Naive thymus-derived CD4-positive, alpha-beta T cell (primary cell): ENCODE data around the gene LARGE2. TPM values are rescaled to one million over a fixed set of nuclear protein-coding genes. Genes with fewer than 3 reads are reported as not detected.

Experiments
- ATAC-seq: fragments of 150-1000 bp; cut with Tn5 transposase; 2 replicates; pipeline ENCODE4 v1.10.0; 2021; ENCODE audit warnings: mild to moderate bottlenecking, moderate library complexity
- CTCF ChIA-PET: fragments of 350-600 bp; sonication (Branson Sonifier 250); formaldehyde crosslinking; loops from one replicate; lab custom pipeline; 2021; ENCODE audit warnings: antibody characterized with exemption; lab: Charles Lee
- POLR2A ChIA-PET: fragments of 350-600 bp; sonication (Branson Sonifier 250); formaldehyde crosslinking; loops from one replicate; lab custom pipeline; 2021; ENCODE audit warnings: antibody characterized with exemption, inconsistent platforms; lab: Charles Lee
- DNase-seq, 9 donors: peaks; one replicate each; pipeline versions ENCODE4 v3.0.0 to v3.0.0-alpha.2; 2020 to 2022; ENCODE audit warnings: mixed read lengths in 1 of 9
- H3K27ac ChIP-seq: one replicate; pipeline ENCODE4 v1.7.0; 2013; ENCODE audit warnings: mild to moderate bottlenecking, low read depth, low read length, moderate library complexity
- H3K27me3 ChIP-seq, 2 donors: one replicate each; pipeline ENCODE4 v1.7.0; 2013; ENCODE audit warnings: low read length in 2 of 2, mild to moderate bottlenecking in 2 of 2, moderate library complexity in 2 of 2; ENCODE audit not compliant: control insufficient read depth in 2 of 2, insufficient read depth in 2 of 2
- H3K36me3 ChIP-seq, 3 experiments: 1 replicate in 2 of 3; 2 replicates in 1 of 3; pipeline ENCODE4 v1.7.0; 2013; ENCODE audit warnings: low read length in 3 of 3, mild to moderate bottlenecking in 3 of 3, moderate library complexity in 1 of 3; ENCODE audit not compliant: insufficient read depth in 3 of 3, control insufficient read depth in 2 of 3
- H3K4me1 ChIP-seq, 2 donors: one replicate each; pipeline ENCODE4 v1.7.0; 2013; ENCODE audit warnings: low read length in 2 of 2, mild to moderate bottlenecking in 2 of 2, moderate library complexity in 1 of 2; ENCODE audit not compliant: control insufficient read depth in 2 of 2, insufficient read depth in 2 of 2
- H3K4me3 ChIP-seq: 2 replicates; pipeline ENCODE4 v1.7.0; 2013; ENCODE audit warnings: mild to moderate bottlenecking, low read length
- H3K9me3 ChIP-seq, 3 experiments: 1 replicate in 2 of 3; 2 replicates in 1 of 3; pipeline ENCODE4 v1.7.0; 2013; ENCODE audit warnings: low read length in 3 of 3; ENCODE audit not compliant: control insufficient read depth in 2 of 3
- H3K27ac Mint-ChIP-seq, 9 donors: one replicate each; pipeline ENCODE4 v1.8.0; 2020 to 2022; ENCODE audit warnings: mixed read lengths in 9 of 9, mild to moderate bottlenecking in 8 of 9, moderate library complexity in 5 of 9, inconsistent platforms in 2 of 9
- H3K27me3 Mint-ChIP-seq, 5 donors: one replicate each; pipeline ENCODE4 v1.8.0; 2021 to 2022; ENCODE audit warnings: mixed read lengths in 5 of 5, mild to moderate bottlenecking in 1 of 5
- H3K36me3 Mint-ChIP-seq, 5 donors: one replicate each; pipeline ENCODE4 v1.8.0; 2020 to 2022; ENCODE audit warnings: mixed read lengths in 5 of 5, mild to moderate bottlenecking in 3 of 5, inconsistent platforms in 1 of 5
- H3K4me1 Mint-ChIP-seq, 7 donors: one replicate each; pipeline ENCODE4 v1.8.0; 2020 to 2022; ENCODE audit warnings: mixed read lengths in 7 of 7, mild to moderate bottlenecking in 3 of 7, inconsistent platforms in 1 of 7
- H3K4me3 Mint-ChIP-seq, 10 donors: one replicate each; pipeline ENCODE4 v1.8.0; 2020 to 2022; ENCODE audit warnings: mild to moderate bottlenecking in 10 of 10, mixed read lengths in 10 of 10, moderate library complexity in 6 of 10, inconsistent platforms in 2 of 10
- H3K9me3 Mint-ChIP-seq, 11 donors: one replicate each; pipeline ENCODE4 v1.8.0; 2020 to 2022; ENCODE audit warnings: mixed read lengths in 11 of 11, mild to moderate bottlenecking in 4 of 11, inconsistent platforms in 1 of 11, moderate library complexity in 1 of 11
- intact Hi-C, 2 donors: fragments of 100-400 bp; cut with micrococcal nuclease; formaldehyde crosslinking; loops; one replicate each; pipeline ENCODE4 v1.15.1; 2023
- polyA plus RNA-seq, 2 donors: library from polyadenylated mRNA; unstranded; fragments of 300-500 nt; fragmentation: Illumina TruSeq; gene quantifications; one replicate each; pipeline ENCODE4 v1.2.3, GENCODE V29; 2021
- total RNA-seq, 6 experiments: library from RNA in 5 of 6; stranded (reverse) in 5 of 6; gene quantifications; 1 replicate in 5 of 6; 2 replicates in 1 of 6; pipeline ENCODE4 v1.2.3 and lab custom pipeline; 2021 to 2026

The LARGE2 gene
- total and polyA plus RNA-seq, 7 experiments from 2014 or later, result 0.24 to 4.8 (median 1.6) TPM; not detected in 1

DNA sequence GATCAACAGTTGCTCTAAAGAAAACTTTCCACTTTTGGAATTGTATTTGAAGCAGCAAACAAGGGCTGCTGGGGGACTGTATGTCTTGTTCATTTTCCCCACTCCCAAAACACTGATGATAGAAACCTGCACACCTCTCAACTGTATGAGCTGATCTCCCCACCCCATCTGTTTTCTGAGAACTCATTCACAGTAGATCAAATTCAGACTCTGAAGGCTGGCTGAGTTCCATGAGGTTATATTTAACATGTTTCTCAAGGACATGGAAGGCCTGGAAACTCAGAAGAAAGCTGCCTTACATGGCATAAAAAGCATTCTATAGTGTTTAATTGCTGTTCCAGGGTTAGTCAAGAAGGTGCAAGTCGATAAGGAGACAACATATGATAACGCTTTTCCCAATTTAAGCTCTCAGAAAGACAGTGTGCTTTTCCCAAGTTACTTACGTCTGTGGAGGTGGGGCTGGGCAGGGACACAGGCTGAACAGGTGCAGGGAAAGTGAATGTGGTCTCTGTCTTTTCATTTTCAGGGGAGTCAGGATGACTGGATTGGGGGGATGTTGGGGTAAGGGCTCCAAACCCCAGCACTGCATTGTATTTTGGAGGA lies 23.0 kb downstream of the LARGE2 start:
- Histone ChIP-seq H3K36me3 (peaks cover 6 to 72% (median 42%) of the 10 kb centered on the region in 3 experiments), H3K27ac (no peak overlapping the region), H3K27me3 (no peaks in the 10 kb centered on the region), H3K4me1 (no peaks in the 10 kb centered on the region), H3K4me3 (no peak overlapping the region), H3K9me3 (no peaks in the 10 kb centered on the region)
- CTCF ChIA-PET, result no interaction called here
- Mint-ChIP-seq H3K27ac (peak overlapping the region in 1 of 9 donors; percentile 11), H3K27me3 (no peaks in the 10 kb centered on the region), H3K4me3 (no peak overlapping the region), H3K4me1 (peaks cover 0 to 3% (median 0%) of the 10 kb centered on the region in 7 donors), H3K36me3 (peaks cover 16 to 65% (median 20%) of the 10 kb centered on the region in 5 donors), H3K9me3 (no peaks in the 10 kb centered on the region)
- intact Hi-C loops, result no loop called here
- ATAC-seq, result no peak
- POLR2A ChIA-PET, result no interaction called here
- no peak for DNase-seq

DNA sequence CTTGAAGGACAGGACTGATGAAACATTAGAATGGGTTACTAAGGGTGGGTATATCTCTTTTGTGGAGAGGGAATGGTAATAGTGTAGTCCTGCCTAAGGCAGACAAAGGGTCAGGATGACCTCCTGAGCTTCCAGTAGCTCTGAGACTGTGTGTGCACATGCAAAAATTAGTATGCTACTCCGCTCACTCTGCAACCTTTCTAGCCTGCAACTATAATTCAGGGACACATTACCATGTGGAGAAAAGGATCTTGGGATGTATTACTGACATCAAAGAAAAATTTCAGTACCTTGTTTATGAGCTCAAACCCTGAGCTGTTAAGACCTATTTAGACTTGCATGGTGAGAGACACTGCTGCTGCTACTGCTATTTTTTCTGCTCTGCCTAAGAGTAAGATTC lies 25.4 kb downstream of the LARGE2 start:
- intact Hi-C loops, result no loop called here
- H3K27me3 ChIP-seq, result no peaks in the 10 kb centered on the region
- no peak overlapping the region for H3K4me3 Mint-ChIP-seq
- ChIA-PET CTCF (interaction anchor here (0.5 kb wide), 1 partner anchor 181 kb away, joined by 3 read pairs; no protein-coding TSS in a partner anchor), POLR2A (no interaction called here)
- peak overlapping the region in 1 of 9 donors; percentile 32 for H3K27ac Mint-ChIP-seq
- peaks cover 20 to 58% (median 21%) of the 10 kb centered on the region in 5 donors for H3K36me3 Mint-ChIP-seq
- no peak for ATAC-seq
- H3K27ac ChIP-seq, result no peak overlapping the region
- H3K9me3 Mint-ChIP-seq, result no peaks in the 10 kb centered on the region
- H3K4me3 ChIP-seq, result no peak overlapping the region
- H3K4me1 ChIP-seq, result no peaks in the 10 kb centered on the region
- no peaks in the 10 kb centered on the region for H3K27me3 Mint-ChIP-seq
- H3K4me1 Mint-ChIP-seq, result peaks cover 0 to 3% (median 0%) of the 10 kb centered on the region in 7 donors
- H3K36me3 ChIP-seq, result peaks cover 6 to 70% (median 42%) of the 10 kb centered on the region in 3 experiments
- H3K9me3 ChIP-seq, result no peaks in the 10 kb centered on the region
- DNase-seq, result no peak

DNA sequence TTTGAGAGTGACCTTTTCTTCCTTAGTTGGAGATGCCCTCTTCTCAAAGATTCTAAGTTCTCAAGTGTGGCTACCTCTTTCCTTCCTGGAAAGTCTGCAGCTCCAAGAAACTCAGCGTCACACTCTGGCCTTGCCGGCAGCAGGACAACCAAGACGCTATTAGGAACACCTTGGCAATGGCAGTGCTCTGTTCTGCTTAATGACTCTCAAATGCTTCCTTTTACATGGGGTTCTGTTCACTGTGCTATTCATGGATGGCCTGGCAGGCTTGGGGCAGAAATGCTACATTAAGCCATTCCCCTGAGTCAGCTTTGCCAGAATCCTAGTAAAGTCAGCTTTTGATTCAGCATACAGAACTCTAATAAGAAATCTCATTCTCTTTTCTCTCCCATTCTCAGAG lies 25.9 kb downstream of the LARGE2 start:
- H3K4me3 ChIP-seq, result no peak overlapping the region
- intact Hi-C loops, result no loop called here
- H3K27ac ChIP-seq, result no peak overlapping the region
- POLR2A ChIA-PET, result no interaction called here
- H3K9me3 ChIP-seq, result no peaks in the 10 kb centered on the region
- H3K4me3 Mint-ChIP-seq, result no peak overlapping the region
- CTCF ChIA-PET, result interaction anchor here (0.5 kb wide), 1 partner anchor 181 kb away, joined by 3 read pairs; no protein-coding TSS in a partner anchor
- H3K27ac Mint-ChIP-seq, result peak overlapping the region in 2 of 9 donors; percentile 32 to 51
- peaks cover 0 to 3% (median 0%) of the 10 kb centered on the region in 7 donors for H3K4me1 Mint-ChIP-seq
- no peaks in the 10 kb centered on the region for H3K4me1 ChIP-seq
- H3K9me3 Mint-ChIP-seq, result no peaks in the 10 kb centered on the region
- H3K27me3 ChIP-seq, result no peaks in the 10 kb centered on the region
- peaks cover 6 to 67% (median 46%) of the 10 kb centered on the region in 3 experiments for H3K36me3 ChIP-seq
- DNase-seq, result no peak
- no peak for ATAC-seq
- H3K27me3 Mint-ChIP-seq, result no peaks in the 10 kb centered on the region
- H3K36me3 Mint-ChIP-seq, result peaks cover 20 to 60% (median 21%) of the 10 kb centered on the region in 5 donors

DNA sequence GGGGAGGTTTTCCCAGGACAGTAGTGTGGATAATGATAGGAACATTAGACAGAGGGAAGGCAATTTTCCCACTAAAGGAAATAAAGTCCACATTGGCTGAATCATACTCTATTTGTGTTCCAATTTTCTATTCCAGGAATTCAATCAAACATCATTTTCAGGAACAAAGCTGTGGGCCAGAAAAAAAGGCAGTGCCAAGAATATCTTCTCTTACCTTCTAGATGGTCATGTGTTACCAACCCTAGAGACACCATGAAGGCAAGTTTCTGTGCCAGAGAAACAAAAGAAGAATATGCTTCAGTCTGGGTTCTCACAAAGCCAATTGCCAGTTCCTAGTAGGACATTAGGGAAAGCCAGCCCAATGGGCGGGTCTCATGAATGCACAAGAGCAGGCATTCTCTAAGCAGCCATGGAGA lies 27.5 kb downstream of the LARGE2 start:
- Mint-ChIP-seq H3K4me3 (no peak overlapping the region), H3K4me1 (peaks cover 0 to 3% (median 0%) of the 10 kb centered on the region in 7 donors), H3K27me3 (no peaks in the 10 kb centered on the region), H3K36me3 (peaks cover 12 to 50% (median 21%) of the 10 kb centered on the region in 5 donors), H3K9me3 (no peaks in the 10 kb centered on the region), H3K27ac (no peak overlapping the region)
- H3K4me3 ChIP-seq, result no peak overlapping the region
- H3K4me1 ChIP-seq, result no peaks in the 10 kb centered on the region
- ChIA-PET POLR2A (no interaction called here), CTCF (interaction anchor here (0.5 kb wide), 1 partner anchor 179 kb away, joined by 3 read pairs; no protein-coding TSS in a partner anchor)
- no peak overlapping the region for H3K27ac ChIP-seq
- no peaks in the 10 kb centered on the region for H3K27me3 ChIP-seq
- intact Hi-C loops, result no loop called here
- no peak for ATAC-seq
- DNase-seq, result no peak
- peaks cover 6 to 59% (median 45%) of the 10 kb centered on the region in 3 experiments for H3K36me3 ChIP-seq
- H3K9me3 ChIP-seq, result no peaks in the 10 kb centered on the region

DNA sequence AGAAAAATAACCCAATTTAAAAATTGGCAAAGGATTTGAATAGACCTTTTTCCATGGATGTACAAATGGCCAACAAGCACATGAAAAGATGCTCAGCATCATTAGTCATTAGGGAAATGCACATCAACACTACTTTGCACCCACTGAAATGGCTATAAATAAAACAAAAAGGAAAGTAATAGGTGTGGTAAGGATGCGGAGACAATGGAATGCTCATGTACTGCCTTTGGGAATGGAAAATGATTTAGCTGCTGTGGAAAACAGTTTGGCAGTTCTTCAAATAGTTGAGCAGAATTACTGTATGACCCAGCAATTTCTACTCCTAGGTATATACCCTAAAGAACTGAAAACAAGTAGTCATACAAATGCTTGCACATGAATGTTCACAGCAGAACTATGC lies 37.4 kb downstream of the LARGE2 start:
- H3K27ac ChIP-seq, result no peak overlapping the region
- intact Hi-C loops, result loop anchor here in 1 of 2 donors (10.0 kb wide), 1 partner anchor 275 kb away; no protein-coding TSS in a partner anchor

DNA sequence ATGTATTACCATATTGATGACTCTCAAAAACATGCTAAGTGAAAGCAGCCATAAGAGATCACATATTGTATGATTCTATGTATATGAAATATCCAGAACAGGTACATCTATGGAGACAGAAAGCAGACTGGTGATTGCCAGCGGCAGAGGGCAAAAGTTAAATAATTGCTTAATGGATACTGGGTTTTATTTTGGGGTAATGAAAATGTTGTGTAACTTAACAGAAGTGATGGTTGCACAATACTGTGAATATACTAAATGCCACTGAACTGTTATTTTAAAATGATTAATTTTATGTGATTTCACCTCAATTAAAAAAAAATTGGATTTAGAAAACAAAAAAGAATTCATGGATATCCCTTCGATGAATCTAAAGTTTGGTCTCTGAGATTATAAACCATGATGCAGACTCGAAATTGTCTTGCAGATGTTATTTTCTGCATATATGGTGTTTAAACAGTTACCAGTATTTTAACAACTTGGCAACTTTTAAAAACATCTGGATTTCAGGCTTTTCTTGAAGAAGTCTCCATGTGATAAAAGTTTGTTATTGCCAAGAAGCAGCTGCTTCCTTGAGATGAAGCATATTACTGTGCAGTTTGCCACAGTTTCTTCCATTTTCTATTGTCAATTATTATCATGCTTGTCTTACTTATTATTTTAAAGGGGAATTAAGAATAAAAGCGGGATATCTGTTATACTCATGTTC lies 38.1 kb downstream of the LARGE2 start:
- H3K27me3 Mint-ChIP-seq, result no peaks in the 10 kb centered on the region
- no peak overlapping the region for H3K27ac Mint-ChIP-seq
- Histone ChIP-seq H3K36me3 (peaks cover 0 to 17% (median 5%) of the 10 kb centered on the region in 3 experiments), H3K4me1 (no peaks in the 10 kb centered on the region), H3K27me3 (no peaks in the 10 kb centered on the region), H3K9me3 (no peaks in the 10 kb centered on the region), H3K4me3 (no peak overlapping the region), H3K27ac (no peak overlapping the region)
- ATAC-seq, result no peak
- CTCF ChIA-PET, result no interaction called here
- H3K36me3 Mint-ChIP-seq, result peaks cover 10 to 48% (median 27%) of the 10 kb centered on the region in 5 donors
- DNase-seq, result no peak
- intact Hi-C loops, result loop anchor here in 1 of 2 donors (10.0 kb wide), 1 partner anchor 274 kb away; no protein-coding TSS in a partner anchor
- POLR2A ChIA-PET, result no interaction called here
- peaks cover 0 to 2% (median 0%) of the 10 kb centered on the region in 11 donors for H3K9me3 Mint-ChIP-seq
- peaks cover 0 to 7% (median 0%) of the 10 kb centered on the region in 7 donors for H3K4me1 Mint-ChIP-seq
- H3K4me3 Mint-ChIP-seq, result no peak overlapping the region

More for the DNA sequence above, 37.4 kb downstream of the LARGE2 start:
- Histone ChIP-seq H3K9me3 (no peaks in the 10 kb centered on the region), H3K4me3 (no peak overlapping the region), H3K4me1 (no peaks in the 10 kb centered on the region), H3K36me3 (peaks cover 0 to 11% (median 0%) of the 10 kb centered on the region in 3 experiments), H3K27me3 (no peaks in the 10 kb centered on the region)
- ATAC-seq (no peak), DNase-seq (no peak)
- Mint-ChIP-seq H3K27ac (no peak overlapping the region), H3K4me3 (no peak overlapping the region), H3K4me1 (peaks cover 0 to 7% (median 0%) of the 10 kb centered on the region in 7 donors), H3K9me3 (peaks cover 0 to 2% (median 0%) of the 10 kb centered on the region in 11 donors), H3K36me3 (peaks cover 10 to 55% (median 33%) of the 10 kb centered on the region in 5 donors), H3K27me3 (no peaks in the 10 kb centered on the region)
- ChIA-PET CTCF (no interaction called here), POLR2A (no interaction called here)
